Measurements from ENCODE around the gene CEP290. TPM values are rescaled to one million over a fixed set of nuclear protein-coding genes. Genes with fewer than 3 reads are reported as not detected.

Gene CEP290
- total RNA-seq, 2 donors from 2014 or later, result 10.7 to 11.7 TPM

Other genes with a start within 250 kb of the CEP290 start
- under 1 TPM in 1 of 2 donors, not detected in 1; 0.29 TPM for gene C12orf50, start 112.7 kb downstream of the CEP290 start, total RNA-seq
- 1 to 10 TPM; 6.9 TPM for gene TMTC3, start 219 bp upstream of the CEP290 start, total RNA-seq